A549 (cell line): ENCODE measurements around the gene DCN.

Experiments
- CTCF ChIP-seq: fragments of >200 bp; sonication (Bioruptor Twin); formaldehyde crosslinking; IDR thresholded peaks from 3 replicates; pipeline ENCODE4 v1.5.1; 2016
- FOSL2 ChIP-seq, 2 experiments: fragments of 450-650 bp in 1 of 2; fragments of >200 bp in 1 of 2; sonication (Bioruptor Twin) in 1 of 2; formaldehyde crosslinking; IDR thresholded peaks; 2 replicates each; pipeline versions ENCODE4 v1.5.0 to v1.6.1; 2016 to 2020; ENCODE audit warnings: mild to moderate bottlenecking in 1 of 2, moderate library complexity in 1 of 2
- NPAS2 ChIP-seq: fragments of 250-450 bp; sonication (Bioruptor Pico); IDR thresholded peaks from 2 replicates; pipeline ENCODE4 v1.8.0; 2022; ENCODE audit warnings: mild to moderate bottlenecking, moderate library complexity, borderline replicate concordance

- TF ChIP-seq CTCF (no peak), FOSL2 (IDR thresholded peaks at IDR 0.05) (no peak), FOSL2 (CRISPR knock-in tag; IDR thresholded peaks at IDR 0.05) (no peak), NPAS2 (CRISPR knock-in tag) (no peak)
Measured at GRCh38 chr12:91111366-91112325, 71.0 kb downstream of the DCN start, which contains the start of gene LUM.
